ENCODE measurements around the gene GPR162.
A peak's percentile ranks its signal among the peaks of the same experiment; 100 is the strongest.
"Not testable (repeated sequence)": the region's sequence is repeated elsewhere in the genome, so short reads cannot be mapped to it uniquely, and the experiment has no call there.

GPR162 gene

GRCh38 chr12:6867413-6868210 is 46.0 kb downstream of the GPR162 start, which contains the start of gene TPI1:
Gene TPI1 (plus strand): TSS chr12:6867531. CDS start chr12:6867567, 36 bp downstream.
- DNase-seq (ENCODE audit: low read depth), result peak; percentile 84
- TF ChIP-seq MYC (IDR thresholded peaks at IDR 0.05; ENCODE audit: low read depth, low read length), result no peak; the same call in 1 of the 2 replicates
- 0 out of 2 replicates have a peak, but pooled peaks have one; percentile 2 for TF ChIP-seq MAX (IDR thresholded peaks at IDR 0.05; ENCODE audit: low read depth, low read length)
- no peak for TF ChIP-seq CTCF (IDR thresholded peaks at IDR 0.05; ENCODE audit: low read depth, low read length)
- TF ChIP-seq POLR2A (IDR thresholded peaks at IDR 0.05; ENCODE audit: extremely low read depth, insufficient read length), result peak; percentile 97
- peak within 1 kb of the TSS; percentile 96 for H3K4me3 ChIP-seq (ENCODE audit: low read depth, low read length)

GRCh38 chr12:6868211-6869048 is 46.8 kb downstream of the GPR162 start:
- peak overlapping the region; percentile 96 for H3K4me3 ChIP-seq (ENCODE audit: low read depth, low read length)
- TF ChIP-seq MYC (IDR thresholded peaks at IDR 0.05; ENCODE audit: low read depth, low read length), result no peak
- no peak for TF ChIP-seq POLR2A (IDR thresholded peaks at IDR 0.05; ENCODE audit: extremely low read depth, insufficient read length)
- TF ChIP-seq CTCF (IDR thresholded peaks at IDR 0.05; ENCODE audit: low read depth, low read length), result peak; percentile 21
- no peak for TF ChIP-seq MAX (IDR thresholded peaks at IDR 0.05; ENCODE audit: low read depth, low read length)
- DNase-seq (ENCODE audit: low read depth), result peak; percentile 44

GRCh38 chr12:6869049-6870021 is 47.7 kb downstream of the GPR162 start:
- peak; percentile 84 for DNase-seq (ENCODE audit: low read depth)
- TF ChIP-seq CTCF (IDR thresholded peaks at IDR 0.05; ENCODE audit: low read depth, low read length) (peak; percentile 85), POLR2A (IDR thresholded peaks at IDR 0.05; ENCODE audit: extremely low read depth, insufficient read length) (no peak), MAX (IDR thresholded peaks at IDR 0.05; ENCODE audit: low read depth, low read length) (peak; percentile 41; the same call in 1 of the 2 replicates), MYC (IDR thresholded peaks at IDR 0.05; ENCODE audit: low read depth, low read length) (no peak)
- H3K4me3 ChIP-seq (ENCODE audit: low read depth, low read length), result peak overlapping the region; percentile 96

- not testable (repeated sequence) for DNase-seq (ENCODE audit: low read depth); H3K4me3 ChIP-seq (ENCODE audit: low read depth, low read length)
Measured at GRCh38 chr12:6870304-6870703, 48.7 kb downstream of the GPR162 start.

- H3K4me3 ChIP-seq (ENCODE audit: low read depth, low read length), result no peak overlapping the region
- TF ChIP-seq MAX (IDR thresholded peaks at IDR 0.05; ENCODE audit: low read depth, low read length) (no peak), POLR2A (IDR thresholded peaks at IDR 0.05; ENCODE audit: extremely low read depth, insufficient read length) (no peak), MYC (IDR thresholded peaks at IDR 0.05; ENCODE audit: low read depth, low read length) (no peak), CTCF (IDR thresholded peaks at IDR 0.05; ENCODE audit: low read depth, low read length) (no peak)
- DNase-seq (ENCODE audit: low read depth), result peak; percentile 55
Measured at GRCh38 chr12:6871052-6871957, 49.7 kb downstream of the GPR162 start.

All from NB4 (cell line).